ENCODE measurements around the gene ANO6. TPM values are rescaled to one million over a fixed set of nuclear protein-coding genes. Genes with fewer than 3 reads are reported as not detected.

ANO6 gene
- total RNA-seq, 1 donor from 2014 or later: 49.0 TPM

GRCh38 chr12:45400991-45401390 is 185.1 kb downstream of the ANO6 start:
- H3K9me3 Mint-ChIP-seq: peaks cover 5% of the 10 kb centered on the region
- Histone ChIP-seq H3K36me3 (peaks cover 10% of the 10 kb centered on the region), H3K9ac (no peak overlapping the region), H2AFZ (replicated peaks) (no peak overlapping the region), H3F3A (ENCODE audit: low read depth) (no peaks in the 10 kb centered on the region), H3K4me1 (no peaks in the 10 kb centered on the region), H3K79me2 (ENCODE audit: low read depth) (no peaks in the 10 kb centered on the region), H3K9me3 (ENCODE audit: low read depth) (no peaks in the 10 kb centered on the region), H3K4me3 (no peak overlapping the region), H3K4me2 (no peak overlapping the region), H4K20me1 (ENCODE audit: low read depth) (no peaks in the 10 kb centered on the region), H3K27ac (no peak overlapping the region), H3K27me3 (no peaks in the 10 kb centered on the region)
- DNase-seq (ENCODE audit: low spot score): no peak
- peaks cover 11% of the 10 kb centered on the region for H3K36me3 Mint-ChIP-seq
- TF ChIP-seq CTCF (IDR thresholded peaks at IDR 0.05) (no peak), EZH2phosphoT487 (IDR thresholded peaks at IDR 0.05) (no peak), EZH2 (IDR thresholded peaks at IDR 0.05) (no peak)
- H3K4me1 Mint-ChIP-seq: no peaks in the 10 kb centered on the region
- H3K27ac Mint-ChIP-seq: no peak overlapping the region
- H3K4me3 Mint-ChIP-seq: no peak overlapping the region
- H3K27me3 Mint-ChIP-seq (ENCODE audit: insufficient read depth, low read depth): no peaks in the 10 kb centered on the region

DNA sequence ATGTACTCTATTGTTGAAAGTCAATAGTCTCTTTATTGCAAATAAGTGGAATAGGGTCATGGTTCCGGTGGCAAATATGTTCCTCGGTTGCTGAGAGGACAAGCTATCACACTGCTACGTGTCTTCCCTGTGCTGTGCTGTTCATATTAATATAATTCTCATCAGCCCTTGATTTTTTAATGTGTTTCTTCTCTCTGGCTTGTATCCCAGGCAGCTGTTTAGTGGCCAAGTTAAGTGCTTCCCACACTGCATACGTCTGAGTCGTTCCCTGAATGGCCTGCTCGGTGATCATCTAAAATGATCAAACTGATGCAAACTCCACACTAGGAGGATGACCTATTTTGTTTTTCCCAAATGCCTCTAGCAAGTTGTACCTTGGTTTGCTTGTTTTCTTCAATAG is 186.4 kb downstream of the ANO6 start:
- no peaks in the 10 kb centered on the region for H3K4me1 ChIP-seq
- Mint-ChIP-seq H3K27me3 (ENCODE audit: insufficient read depth, low read depth) (no peaks in the 10 kb centered on the region), H3K4me3 (no peak overlapping the region), H3K27ac (no peak overlapping the region), H3K4me1 (no peaks in the 10 kb centered on the region), H3K9me3 (no peaks in the 10 kb centered on the region), H3K36me3 (peaks cover 15% of the 10 kb centered on the region)
- no peak overlapping the region for H3K27ac ChIP-seq
- peaks cover 10% of the 10 kb centered on the region for H3K36me3 ChIP-seq
- DNase-seq (ENCODE audit: low spot score): no peak
- H4K20me1 ChIP-seq (ENCODE audit: low read depth): no peaks in the 10 kb centered on the region
- no peak overlapping the region for H2AFZ ChIP-seq (replicated peaks)
- H3K4me2 ChIP-seq: no peak overlapping the region
- H3K4me3 ChIP-seq: no peak overlapping the region
- H3K27me3 ChIP-seq: no peaks in the 10 kb centered on the region
- H3F3A ChIP-seq (ENCODE audit: low read depth): no peaks in the 10 kb centered on the region
- no peak overlapping the region for H3K9ac ChIP-seq
- no peak for TF ChIP-seq EZH2phosphoT487 (IDR thresholded peaks at IDR 0.05)
- TF ChIP-seq EZH2 (IDR thresholded peaks at IDR 0.05): no peak
- TF ChIP-seq CTCF (IDR thresholded peaks at IDR 0.05): no peak
- no peaks in the 10 kb centered on the region for H3K79me2 ChIP-seq (ENCODE audit: low read depth)
- H3K9me3 ChIP-seq (ENCODE audit: low read depth): no peaks in the 10 kb centered on the region

DNA sequence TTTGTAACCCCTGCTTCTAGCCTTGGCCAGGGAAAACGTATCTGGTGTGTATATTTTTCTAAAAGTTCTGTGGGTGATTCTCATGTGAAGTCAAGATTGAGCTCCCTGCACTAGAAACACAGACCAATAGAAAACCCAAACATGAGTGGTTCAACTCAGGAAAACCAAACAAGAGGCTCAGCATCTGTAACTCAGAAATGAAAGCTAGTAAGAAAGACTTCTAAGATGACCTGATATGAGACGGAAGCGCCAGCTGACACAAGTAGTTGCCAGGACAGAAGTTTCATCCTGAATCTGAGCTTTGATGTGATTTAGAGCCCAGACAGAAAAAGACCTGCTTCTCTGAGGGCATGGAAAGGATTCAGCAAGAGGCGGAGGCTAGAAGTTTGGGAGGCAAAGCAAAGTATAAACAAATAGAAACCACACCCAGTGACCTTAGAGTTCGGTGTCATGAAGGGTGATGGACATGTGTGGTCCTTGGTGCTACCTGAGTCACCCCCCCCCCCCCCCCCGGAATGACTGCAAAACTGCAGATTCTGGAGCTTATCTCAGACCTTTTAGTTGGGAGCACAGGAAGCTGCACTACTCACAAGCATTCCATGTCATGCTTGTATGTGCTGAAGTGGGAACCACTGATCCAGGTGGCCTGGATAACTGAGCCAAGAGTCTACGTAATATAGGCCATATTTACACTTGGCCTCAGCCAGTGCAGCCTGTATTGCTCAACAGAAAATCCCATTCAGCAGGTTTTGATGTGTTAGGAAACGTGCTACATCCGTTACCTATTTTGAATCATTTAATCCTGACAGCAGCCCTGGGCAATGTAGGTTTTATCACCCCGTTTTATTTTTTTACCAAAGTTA is 191.3 kb downstream of the ANO6 start:
- Histone ChIP-seq H3K36me3 (peaks cover 7% of the 10 kb centered on the region), H3K79me2 (ENCODE audit: low read depth) (no peaks in the 10 kb centered on the region)
- H3K27ac Mint-ChIP-seq: no peak overlapping the region

More for the DNA sequence above, 191.3 kb downstream of the ANO6 start:
- Histone ChIP-seq H3K9me3 (ENCODE audit: low read depth) (no peaks in the 10 kb centered on the region), H2AFZ (replicated peaks) (no peak overlapping the region), H3K9ac (no peak overlapping the region), H3K4me2 (no peak overlapping the region), H3F3A (ENCODE audit: low read depth) (no peaks in the 10 kb centered on the region), H3K27me3 (no peaks in the 10 kb centered on the region), H3K27ac (no peak overlapping the region), H3K4me3 (no peak overlapping the region), H4K20me1 (ENCODE audit: low read depth) (no peaks in the 10 kb centered on the region), H3K4me1 (no peaks in the 10 kb centered on the region)
- DNase-seq (ENCODE audit: low spot score): no peak
- H3K27me3 Mint-ChIP-seq (ENCODE audit: insufficient read depth, low read depth): no peaks in the 10 kb centered on the region
- H3K4me3 Mint-ChIP-seq: no peak overlapping the region
- H3K4me1 Mint-ChIP-seq: no peaks in the 10 kb centered on the region
- peaks cover 17% of the 10 kb centered on the region for H3K36me3 Mint-ChIP-seq
- H3K9me3 Mint-ChIP-seq: no peaks in the 10 kb centered on the region
- TF ChIP-seq EZH2 (IDR thresholded peaks at IDR 0.05) (no peak), EZH2phosphoT487 (IDR thresholded peaks at IDR 0.05) (no peak), CTCF (IDR thresholded peaks at IDR 0.05) (no peak)

Measured in neural progenitor cell (in vitro differentiated cells).